ENCODE measurements around the gene VPS18.

The VPS18 gene

GRCh38 chr15:40899536-40900207 lies 5.4 kb downstream of the VPS18 start:
- DNase-seq (ENCODE audit: low read depth in 3 of 3) = no peak

GRCh38 chr15:40900256-40901052 lies 6.2 kb downstream of the VPS18 start:
- DNase-seq (ENCODE audit: low read depth in 3 of 3) = no peak

GRCh38 chr15:40901053-40901443 lies 6.8 kb downstream of the VPS18 start:
- no peak for DNase-seq (ENCODE audit: low read depth in 3 of 3)

GRCh38 chr15:40902605-40903561 lies 8.6 kb downstream of the VPS18 start:
- DNase-seq (ENCODE audit: low read depth in 3 of 3) = no peak

GRCh38 chr15:40904552-40905201 lies 10.4 kb downstream of the VPS18 start:
- no peak for DNase-seq (ENCODE audit: low read depth in 3 of 3)

GRCh38 chr15:40906091-40906990 lies 12.1 kb downstream of the VPS18 start:
- DNase-seq (ENCODE audit: low read depth in 3 of 3) = peak; percentile 54 to 81 (median 67)

GRCh38 chr15:40906991-40907802 lies 12.9 kb downstream of the VPS18 start:
- peak in 1 of 3 experiments; percentile 52 for DNase-seq (ENCODE audit: low read depth in 3 of 3)

- no peak for DNase-seq (ENCODE audit: low read depth in 3 of 3)
These were observed 13.8 kb downstream of the VPS18 start for GRCh38 chr15:40908095-40908494.

GRCh38 chr15:40909662-40910630 lies 15.7 kb downstream of the VPS18 start:
- DNase-seq (ENCODE audit: low read depth in 3 of 3) = no peak

- DNase-seq (ENCODE audit: low read depth in 3 of 3) = no peak
These were observed 16.9 kb downstream of the VPS18 start for GRCh38 chr15:40911141-40911540.

- DNase-seq (ENCODE audit: low read depth in 3 of 3) = no peak
These were observed 17.4 kb downstream of the VPS18 start for GRCh38 chr15:40911693-40912092.

GRCh38 chr15:40912478-40912877 lies 18.2 kb downstream of the VPS18 start:
- DNase-seq (ENCODE audit: low read depth in 3 of 3) = no peak

- no peak for DNase-seq (ENCODE audit: low read depth in 3 of 3)
These were observed 19.8 kb downstream of the VPS18 start for GRCh38 chr15:40914013-40914412.

GRCh38 chr15:40914486-40914885 lies 20.2 kb downstream of the VPS18 start:
- DNase-seq (ENCODE audit: low read depth in 3 of 3) = no peak

GRCh38 chr15:40915116-40915661 lies 20.9 kb downstream of the VPS18 start:
- DNase-seq (ENCODE audit: low read depth in 3 of 3) = no peak

GRCh38 chr15:40915679-40916078 lies 21.4 kb downstream of the VPS18 start:
- DNase-seq (ENCODE audit: low read depth in 3 of 3) = no peak

GRCh38 chr15:40917585-40917984 lies 23.3 kb downstream of the VPS18 start:
- DNase-seq (ENCODE audit: low read depth in 3 of 3) = no peak

- no peak for DNase-seq (ENCODE audit: low read depth in 3 of 3)
These were observed 24.0 kb downstream of the VPS18 start for GRCh38 chr15:40918146-40918798.
